Karpas-422 (cell line): ENCODE measurements around the gene TNFRSF18. TPM values are rescaled to one million over a fixed set of nuclear protein-coding genes. Genes with fewer than 3 reads are reported as not detected.

Source experiments
- DNase-seq: peaks from one replicate; pipeline ENCODE4 v3.0.0-alpha.2; 2015
- H2AFZ ChIP-seq: fragments of 200-600 bp; sonication (generic); 2 replicates; pipeline ENCODE4 v1.6.1; 2014; ENCODE audit warnings: antibody characterized with exemption, low read length, mixed read lengths
- H3K27ac ChIP-seq: fragments of 200-600 bp; sonication (generic); 2 replicates; pipeline ENCODE4 v1.5.1; 2014; ENCODE audit warnings: mild to moderate bottlenecking, low read length, moderate library complexity
- H3K27me3 ChIP-seq: fragments of 200-600 bp; sonication (generic); 2 replicates; pipeline ENCODE4 v1.6.1; 2014; ENCODE audit warnings: low read length, mixed read lengths
- H3K36me3 ChIP-seq: fragments of 200-600 bp; sonication (generic); 2 replicates; pipeline ENCODE4 v1.6.1; 2014; ENCODE audit warnings: low read length, mixed read lengths; ENCODE audit not compliant: insufficient read depth
- H3K4me1 ChIP-seq: fragments of 200-600 bp; sonication (generic); 2 replicates; pipeline ENCODE4 v1.6.1; 2014; ENCODE audit warnings: mild to moderate bottlenecking, low read length, mixed read lengths
- H3K4me2 ChIP-seq: fragments of 200-600 bp; sonication (generic); 2 replicates; pipeline ENCODE4 v1.6.1; 2014; ENCODE audit warnings: low read length, low read depth, mild to moderate bottlenecking; ENCODE audit not compliant: poor library complexity, severe bottlenecking
- H3K4me3 ChIP-seq: fragments of 200-600 bp; sonication (generic); 2 replicates; pipeline ENCODE4 v1.5.1; 2014; ENCODE audit warnings: mild to moderate bottlenecking, antibody characterized with exemption, low read length, mixed read lengths
- H3K79me2 ChIP-seq: fragments of 200-600 bp; sonication (generic); 2 replicates; pipeline ENCODE4 v1.6.1; 2014; ENCODE audit warnings: mild to moderate bottlenecking, low read length, mixed read lengths
- H3K9ac ChIP-seq: fragments of 200-600 bp; sonication (generic); 2 replicates; pipeline ENCODE4 v1.6.0; 2014; ENCODE audit warnings: low read length
- H3K9me2 ChIP-seq: fragments of 200-600 bp; sonication (generic), shearing (Covaris generic); replicated peaks from 2 replicates; pipeline ENCODE4 v1.6.0; 2014; ENCODE audit warnings: mild to moderate bottlenecking, low read length, moderate library complexity; ENCODE audit not compliant: insufficient read depth
- H3K9me3 ChIP-seq: fragments of 300-700, 200-600 bp; sonication (generic); 2 replicates; pipeline ENCODE4 v1.6.1; 2014; ENCODE audit warnings: low read length, mixed read lengths
- H4K20me1 ChIP-seq: fragments of 200-600 bp; sonication (generic); 2 replicates; pipeline ENCODE4 v1.6.1; 2014; ENCODE audit warnings: mild to moderate bottlenecking, antibody characterized with exemption, low read length, low read depth; ENCODE audit not compliant: insufficient read depth
- total RNA-seq: library from RNA; depleted of rRNA; stranded (reverse); fragments of >200 nt; shearing (Covaris generic); gene quantifications from 2 replicates; pipeline ENCODE4 v1.2.3, GENCODE V29; 2014; ENCODE audit warnings: low replicate concordance

Gene TNFRSF18
- total RNA-seq, 1 experiment from 2014 or later, result 0.30 TPM

- Histone ChIP-seq H3K9me2 (no peaks in the 10 kb centered on the region), H2AFZ (no peak overlapping the region), H3K36me3 (no peaks in the 10 kb centered on the region), H3K9me3 (no peaks in the 10 kb centered on the region), H3K4me3 (no peak overlapping the region), H3K27me3 (no peaks in the 10 kb centered on the region), H3K27ac (no peak overlapping the region), H4K20me1 (0 out of 2 replicates have a peak, but pooled peaks cover 6% of the 10 kb centered on the region), H3K4me2 (no peak overlapping the region), H3K4me1 (peaks cover 6% of the 10 kb centered on the region), H3K79me2 (no peaks in the 10 kb centered on the region), H3K9ac (no peak overlapping the region)
- no peak for DNase-seq
These were observed 23.7 kb downstream of the TNFRSF18 start for GRCh38 chr1:1182491-1183220.

- Histone ChIP-seq H3K9me2 (no peaks in the 10 kb centered on the region), H3K4me2 (no peak overlapping the region), H3K4me3 (no peak overlapping the region), H3K27me3 (no peaks in the 10 kb centered on the region), H3K36me3 (no peaks in the 10 kb centered on the region), H4K20me1 (0 out of 2 replicates have a peak, but pooled peaks cover 6% of the 10 kb centered on the region), H3K4me1 (peaks cover 6% of the 10 kb centered on the region), H3K9ac (no peak overlapping the region), H3K79me2 (no peaks in the 10 kb centered on the region), H3K27ac (no peak overlapping the region), H2AFZ (no peak overlapping the region), H3K9me3 (no peaks in the 10 kb centered on the region)
- no peak for DNase-seq
These were observed 24.4 kb downstream of the TNFRSF18 start for GRCh38 chr1:1181938-1182410.

- no peaks in the 10 kb centered on the region for H3K9me3 ChIP-seq
- no peaks in the 10 kb centered on the region for H3K27me3 ChIP-seq
- no peak overlapping the region for H3K9ac ChIP-seq
- H3K27ac ChIP-seq, result no peak overlapping the region
- no peaks in the 10 kb centered on the region for H3K9me2 ChIP-seq
- no peak overlapping the region for H3K4me2 ChIP-seq
- H2AFZ ChIP-seq, result no peak overlapping the region
- no peaks in the 10 kb centered on the region for H3K79me2 ChIP-seq
- H3K4me1 ChIP-seq, result peaks cover 6% of the 10 kb centered on the region
- DNase-seq, result no peak
- H3K4me3 ChIP-seq, result no peak overlapping the region
- 0 out of 2 replicates have a peak, but pooled peaks cover 6% of the 10 kb centered on the region for H4K20me1 ChIP-seq
- no peaks in the 10 kb centered on the region for H3K36me3 ChIP-seq
These were observed 25.1 kb downstream of the TNFRSF18 start for GRCh38 chr1:1181129-1181937.

- Histone ChIP-seq H3K4me1 (peaks cover 6% of the 10 kb centered on the region), H3K4me2 (no peak overlapping the region), H3K36me3 (no peaks in the 10 kb centered on the region), H3K4me3 (no peak overlapping the region), H2AFZ (no peak overlapping the region), H3K27ac (no peak overlapping the region), H3K27me3 (no peaks in the 10 kb centered on the region), H3K9me3 (no peaks in the 10 kb centered on the region), H3K9ac (no peak overlapping the region), H3K79me2 (no peaks in the 10 kb centered on the region), H4K20me1 (0 out of 2 replicates have a peak, but pooled peaks cover 6% of the 10 kb centered on the region), H3K9me2 (no peaks in the 10 kb centered on the region)
- DNase-seq, result peak; percentile 65
These were observed 26.2 kb downstream of the TNFRSF18 start for GRCh38 chr1:1179983-1180861.

GRCh38 chr1:1179346-1179982, 26.9 kb downstream of the TNFRSF18 start:
- no peaks in the 10 kb centered on the region for H3K79me2 ChIP-seq
- H3K9me3 ChIP-seq, result no peaks in the 10 kb centered on the region
- no peak overlapping the region for H3K9ac ChIP-seq
- H2AFZ ChIP-seq, result no peak overlapping the region
- H3K27ac ChIP-seq, result no peak overlapping the region
- no peak for DNase-seq
- H3K4me1 ChIP-seq, result peaks cover 6% of the 10 kb centered on the region
- no peaks in the 10 kb centered on the region for H3K36me3 ChIP-seq
- no peak overlapping the region for H3K4me2 ChIP-seq
- H3K27me3 ChIP-seq, result no peaks in the 10 kb centered on the region
- H3K9me2 ChIP-seq, result no peaks in the 10 kb centered on the region
- H3K4me3 ChIP-seq, result no peak overlapping the region
- 0 out of 2 replicates have a peak, but pooled peaks cover 6% of the 10 kb centered on the region for H4K20me1 ChIP-seq

- no peak overlapping the region for H3K4me2 ChIP-seq
These were observed 27.5 kb downstream of the TNFRSF18 start for GRCh38 chr1:1178794-1179331.

GRCh38 chr1:1177452-1178206, 28.8 kb downstream of the TNFRSF18 start:
- DNase-seq, result no peak
- Histone ChIP-seq H3K4me3 (no peak overlapping the region), H2AFZ (no peak overlapping the region), H3K4me1 (peaks cover 6% of the 10 kb centered on the region), H3K9me2 (no peaks in the 10 kb centered on the region), H3K36me3 (no peaks in the 10 kb centered on the region), H4K20me1 (0 out of 2 replicates have a peak, but pooled peaks cover 6% of the 10 kb centered on the region), H3K27me3 (no peaks in the 10 kb centered on the region), H3K79me2 (no peaks in the 10 kb centered on the region), H3K4me2 (no peak overlapping the region), H3K27ac (no peak overlapping the region), H3K9me3 (no peaks in the 10 kb centered on the region), H3K9ac (no peak overlapping the region)

More at GRCh38 chr1:1178794-1179331, 27.5 kb downstream of the TNFRSF18 start:
- Histone ChIP-seq H3K4me3 (no peak overlapping the region), H3K36me3 (no peaks in the 10 kb centered on the region), H3K9ac (no peak overlapping the region), H2AFZ (no peak overlapping the region), H4K20me1 (0 out of 2 replicates have a peak, but pooled peaks cover 6% of the 10 kb centered on the region), H3K27ac (no peak overlapping the region), H3K9me3 (no peaks in the 10 kb centered on the region), H3K79me2 (no peaks in the 10 kb centered on the region), H3K9me2 (no peaks in the 10 kb centered on the region), H3K4me1 (peaks cover 6% of the 10 kb centered on the region), H3K27me3 (no peaks in the 10 kb centered on the region)
- no peak for DNase-seq
